HUES48 (cell line): Measurements from ENCODE around the gene SPPL2A.
"Not testable (repeated sequence)": the region's sequence is repeated elsewhere in the genome, so short reads cannot be mapped to it uniquely, and the experiment has no call there.

Experiments
- H3K27ac ChIP-seq: one replicate; pipeline ENCODE4 v1.7.0; 2013; ENCODE audit warnings: low read depth, low read length, inconsistent platforms
- H3K27me3 ChIP-seq: 2 replicates; pipeline ENCODE4 v1.6.1; 2013; ENCODE audit warnings: mild to moderate bottlenecking, low read length; ENCODE audit not compliant: control insufficient read depth, insufficient read depth
- H3K36me3 ChIP-seq: 2 replicates; pipeline ENCODE4 v1.6.1; 2013; ENCODE audit warnings: low read length; ENCODE audit not compliant: control insufficient read depth, insufficient read depth
- H3K4me1 ChIP-seq: 2 replicates; pipeline ENCODE4 v1.6.1; 2013; ENCODE audit warnings: mild to moderate bottlenecking, low read length; ENCODE audit not compliant: control insufficient read depth, insufficient read depth
- H3K4me3 ChIP-seq: 2 replicates; pipeline ENCODE4 v1.5.1; 2013; ENCODE audit warnings: mild to moderate bottlenecking, low read depth, low read length
- H3K9ac ChIP-seq: 2 replicates; pipeline ENCODE4 v1.6.1; 2013; ENCODE audit warnings: mild to moderate bottlenecking, low read depth, low read length, moderate library complexity
- H3K9me3 ChIP-seq: 2 replicates; pipeline ENCODE4 v1.6.1; 2013; ENCODE audit warnings: low read length; ENCODE audit not compliant: control insufficient read depth, insufficient read depth

The SPPL2A gene

GRCh38 chr15:50726315-50726714 is 39.2 kb downstream of the SPPL2A start:
- Histone ChIP-seq H3K4me3 (no peak overlapping the region), H3K27me3 (no peaks in the 10 kb centered on the region), H3K9me3 (no peaks in the 10 kb centered on the region), H3K4me1 (no peaks in the 10 kb centered on the region), H3K9ac (no peak overlapping the region), H3K27ac (no peak overlapping the region), H3K36me3 (peaks cover 20% of the 10 kb centered on the region)

GRCh38 chr15:50718700-50719125 is 46.8 kb downstream of the SPPL2A start:
- no peaks in the 10 kb centered on the region for H3K27me3 ChIP-seq
- H3K9ac ChIP-seq = no peak overlapping the region
- H3K4me1 ChIP-seq = no peaks in the 10 kb centered on the region
- H3K9me3 ChIP-seq = no peaks in the 10 kb centered on the region
- H3K27ac ChIP-seq = no peak overlapping the region
- peaks cover 22% of the 10 kb centered on the region; the same call in 1 of the 2 replicates for H3K36me3 ChIP-seq
- no peak overlapping the region for H3K4me3 ChIP-seq

GRCh38 chr15:50712018-50712417 is 53.5 kb downstream of the SPPL2A start:
- no peak overlapping the region for H3K4me3 ChIP-seq
- no peaks in the 10 kb centered on the region for H3K4me1 ChIP-seq
- no peak overlapping the region for H3K27ac ChIP-seq
- no peaks in the 10 kb centered on the region for H3K27me3 ChIP-seq
- H3K36me3 ChIP-seq = peaks cover 5% of the 10 kb centered on the region; the same call in 1 of the 2 replicates
- no peaks in the 10 kb centered on the region for H3K9me3 ChIP-seq
- H3K9ac ChIP-seq = no peak overlapping the region

- Histone ChIP-seq H3K27ac (no peak overlapping the region), H3K27me3 (no peaks in the 10 kb centered on the region), H3K9me3 (no peaks in the 10 kb centered on the region), H3K4me1 (no peaks in the 10 kb centered on the region), H3K36me3 (peaks cover 5% of the 10 kb centered on the region; the same call in 1 of the 2 replicates), H3K4me3 (no peak overlapping the region), H3K9ac (no peak overlapping the region)
Observed at GRCh38 chr15:50710585-50710984, 54.9 kb downstream of the SPPL2A start.

GRCh38 chr15:50707878-50708427 is 57.6 kb downstream of the SPPL2A start:
- no peaks in the 10 kb centered on the region for H3K9me3 ChIP-seq
- no peaks in the 10 kb centered on the region for H3K36me3 ChIP-seq
- no peak overlapping the region for H3K9ac ChIP-seq
- no peaks in the 10 kb centered on the region for H3K4me1 ChIP-seq
- H3K4me3 ChIP-seq = no peak overlapping the region
- H3K27ac ChIP-seq = no peak overlapping the region
- no peaks in the 10 kb centered on the region for H3K27me3 ChIP-seq

- Histone ChIP-seq H3K4me1 (no peaks in the 10 kb centered on the region), H3K9me3 (no peaks in the 10 kb centered on the region), H3K27me3 (no peaks in the 10 kb centered on the region), H3K27ac (no peak overlapping the region), H3K9ac (no peak overlapping the region), H3K36me3 (no peaks in the 10 kb centered on the region), H3K4me3 (no peak overlapping the region)
Observed at GRCh38 chr15:50702762-50703334, 62.7 kb downstream of the SPPL2A start.

GRCh38 chr15:50698101-50698500 is 67.4 kb downstream of the SPPL2A start:
- no peak overlapping the region for H3K4me3 ChIP-seq
- H3K27ac ChIP-seq = no peak overlapping the region
- no peaks in the 10 kb centered on the region for H3K27me3 ChIP-seq
- H3K36me3 ChIP-seq = no peaks in the 10 kb centered on the region
- H3K9ac ChIP-seq = no peak overlapping the region
- no peaks in the 10 kb centered on the region for H3K4me1 ChIP-seq
- no peaks in the 10 kb centered on the region for H3K9me3 ChIP-seq

- no peaks in the 10 kb centered on the region for H3K9me3 ChIP-seq
- no peak overlapping the region for H3K4me3 ChIP-seq
- H3K27ac ChIP-seq = no peak overlapping the region
- no peaks in the 10 kb centered on the region for H3K36me3 ChIP-seq
- H3K9ac ChIP-seq = no peak overlapping the region
- no peaks in the 10 kb centered on the region for H3K27me3 ChIP-seq
- no peaks in the 10 kb centered on the region for H3K4me1 ChIP-seq
Observed at GRCh38 chr15:50697109-50697797, 68.3 kb downstream of the SPPL2A start.

- not testable (repeated sequence) for H3K27ac ChIP-seq, H3K36me3 ChIP-seq, H3K27me3 ChIP-seq, H3K4me1 ChIP-seq, H3K9me3 ChIP-seq, H3K4me3 ChIP-seq, H3K9ac ChIP-seq
Observed at GRCh38 chr15:50694634-50695165, 70.8 kb downstream of the SPPL2A start.

GRCh38 chr15:50687302-50687902 is 78.1 kb downstream of the SPPL2A start:
- Histone ChIP-seq H3K4me3 (peak overlapping the region; percentile 91), H3K9ac (peak overlapping the region; percentile 83), H3K4me1 (peaks cover 3% of the 10 kb centered on the region), H3K27ac (peak overlapping the region; percentile 96), H3K27me3 (no peaks in the 10 kb centered on the region), H3K36me3 (0 out of 2 replicates have a peak, but pooled peaks cover 2% of the 10 kb centered on the region), H3K9me3 (no peaks in the 10 kb centered on the region)
